BE2C (cell line): ENCODE results near the gene SPOP.
"Not testable (repeated sequence)": the region's sequence is repeated elsewhere in the genome, so short reads cannot be mapped to it uniquely, and the experiment has no call there.

Source experiments
- DNase-seq: peaks from one replicate; pipeline ENCODE4 v3.0.0-alpha.2; 2020
- H3K27me3 ChIP-seq: fragments of 250-450 bp; sonication (Bioruptor Pico); 2 replicates; pipeline ENCODE4 v1.5.1; 2020; ENCODE audit warnings: mild to moderate bottlenecking
- H3K36me3 ChIP-seq: fragments of 250-450 bp; sonication (Bioruptor Pico); 2 replicates; pipeline ENCODE4 v1.5.1; 2020; ENCODE audit warnings: mild to moderate bottlenecking
- H3K4me1 ChIP-seq: fragments of 250-450 bp; sonication (Bioruptor Pico); 2 replicates; pipeline ENCODE4 v1.5.1; 2020
- H3K4me3 ChIP-seq: 2 replicates; pipeline ENCODE4 v1.5.1; 2011; ENCODE audit warnings: low read depth, low read length
- H3K9me3 ChIP-seq: fragments of 250-450 bp; sonication (Bioruptor Pico); 2 replicates; pipeline ENCODE4 v1.5.1; 2020
- CTCF ChIP-seq: IDR thresholded peaks from 2 replicates; pipeline ENCODE4 v1.5.1; 2012; ENCODE audit warnings: mild to moderate bottlenecking, low read depth, low read length

SPOP gene

GRCh38 chr17:49647256-49647585 is 30.7 kb downstream of the SPOP start:
- no peak overlapping the region for H3K4me3 ChIP-seq
- H3K9me3 ChIP-seq, result no peaks in the 10 kb centered on the region
- DNase-seq, result no peak
- H3K27me3 ChIP-seq, result no peaks in the 10 kb centered on the region
- no peaks in the 10 kb centered on the region for H3K4me1 ChIP-seq
- no peaks in the 10 kb centered on the region for H3K36me3 ChIP-seq
- TF ChIP-seq CTCF, result no peak

DNA sequence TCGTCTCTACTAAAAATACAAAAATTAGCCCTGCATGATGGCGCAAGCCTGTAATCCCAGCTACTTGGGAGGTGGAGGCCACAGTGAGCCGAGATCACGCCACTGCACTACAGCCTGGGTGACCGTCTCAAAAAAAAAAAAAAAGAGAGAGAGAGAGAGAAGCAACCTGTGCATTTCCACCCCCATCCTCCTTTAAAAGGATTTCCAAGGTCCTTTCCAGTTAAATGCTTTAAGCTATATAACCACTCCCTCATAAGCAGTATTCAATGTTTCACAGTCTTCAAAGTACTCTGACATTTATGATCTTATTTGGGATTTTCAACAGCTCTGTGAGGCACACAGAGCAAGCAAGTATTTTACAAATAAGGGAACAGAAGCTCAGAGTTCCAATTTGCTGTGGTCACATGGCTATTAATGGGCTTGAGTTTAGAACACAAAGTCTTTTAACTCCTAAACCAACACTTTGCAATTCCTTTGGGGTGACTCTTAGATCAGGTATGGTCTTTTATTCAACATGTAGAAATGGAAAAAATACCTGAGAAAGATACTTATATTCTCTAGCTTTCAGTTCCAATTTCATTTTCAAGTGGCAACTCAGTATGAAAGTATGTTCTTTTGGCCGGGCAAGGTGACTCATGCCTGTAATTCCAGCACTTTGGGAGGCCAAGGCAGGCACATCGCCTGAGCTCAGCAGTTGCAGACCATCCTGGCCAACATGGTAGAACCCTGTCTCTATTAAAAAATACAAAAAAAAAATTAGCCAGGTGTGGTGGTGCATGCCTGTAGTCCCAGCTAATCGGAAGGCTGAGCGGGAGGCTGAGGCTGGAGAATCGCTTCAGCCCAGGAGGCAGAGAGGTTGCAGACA is 31.3 kb downstream of the SPOP start:
- H3K36me3 ChIP-seq, result no peaks in the 10 kb centered on the region
- no peaks in the 10 kb centered on the region for H3K27me3 ChIP-seq
- no peaks in the 10 kb centered on the region for H3K4me1 ChIP-seq
- no peak for DNase-seq
- no peaks in the 10 kb centered on the region for H3K9me3 ChIP-seq
- no peak overlapping the region for H3K4me3 ChIP-seq
- TF ChIP-seq CTCF, result no peak

- not testable (repeated sequence) for H3K36me3 ChIP-seq, H3K4me1 ChIP-seq, H3K9me3 ChIP-seq, DNase-seq, H3K27me3 ChIP-seq, H3K4me3 ChIP-seq
These were observed 31.9 kb downstream of the SPOP start for GRCh38 chr17:49646056-49646390.

DNA sequence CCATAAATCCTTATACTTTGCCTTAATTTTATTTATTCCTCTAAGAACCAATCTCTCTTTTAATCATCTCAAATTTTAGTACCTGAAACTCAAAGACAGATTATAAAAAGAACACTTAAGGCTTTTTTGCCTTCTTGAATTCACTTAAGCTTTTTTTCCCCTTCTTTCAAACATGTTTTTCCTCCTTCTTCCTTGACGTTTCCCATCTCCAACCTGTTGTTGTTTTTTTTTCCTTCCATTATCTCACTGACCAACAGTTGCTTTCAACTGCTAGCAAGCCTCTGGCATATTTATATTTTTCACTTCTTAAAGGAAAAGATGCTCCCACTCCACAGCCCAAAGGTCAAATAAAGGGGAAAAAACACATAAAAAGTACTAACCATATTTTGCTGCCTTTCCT is 32.2 kb downstream of the SPOP start:
- Histone ChIP-seq H3K4me3 (no peak overlapping the region), H3K36me3 (no peaks in the 10 kb centered on the region), H3K4me1 (no peaks in the 10 kb centered on the region), H3K9me3 (no peaks in the 10 kb centered on the region), H3K27me3 (no peaks in the 10 kb centered on the region)
- DNase-seq, result no peak
- no peak for TF ChIP-seq CTCF

- no peaks in the 10 kb centered on the region; the same call in 1 of the 2 replicates for H3K36me3 ChIP-seq
- H3K4me1 ChIP-seq, result no peaks in the 10 kb centered on the region
- no peak overlapping the region for H3K4me3 ChIP-seq
- no peaks in the 10 kb centered on the region for H3K27me3 ChIP-seq
- H3K9me3 ChIP-seq, result no peaks in the 10 kb centered on the region
- no peak for DNase-seq
- no peak for TF ChIP-seq CTCF
These were observed 37.3 kb downstream of the SPOP start for GRCh38 chr17:49640556-49640955.

GRCh38 chr17:49638818-49639217 is 39.1 kb downstream of the SPOP start:
- TF ChIP-seq CTCF, result no peak
- Histone ChIP-seq H3K4me1 (no peaks in the 10 kb centered on the region), H3K27me3 (no peaks in the 10 kb centered on the region), H3K36me3 (no peaks in the 10 kb centered on the region; the same call in 1 of the 2 replicates), H3K9me3 (no peaks in the 10 kb centered on the region), H3K4me3 (no peak overlapping the region)
- no peak for DNase-seq
